Urothelium cell line (cell line): Measurements from ENCODE around the gene GPR107.
"Not testable (repeated sequence)": the region's sequence is repeated elsewhere in the genome, so short reads cannot be mapped to it uniquely, and the experiment has no call there.

Experiments
- DNase-seq: peaks from one replicate; pipeline ENCODE4 v3.0.0; 2011; ENCODE audit warnings: low spot score, mixed read lengths
- FAIRE-seq: peaks from 2 replicates; lab custom pipeline; 2011; peaks lifted over from hg19 to GRCh38; lab: Jason Lieb, UNC

Gene GPR107

GRCh38 chr9:130053504-130054324 lies at the start of gene GPR107:
Gene GPR107 (plus strand): TSS chr9:130053906. CDS start chr9:130053933, 27 bp downstream.
- DNase-seq, result peak; percentile 93
- no peak for FAIRE-seq

- FAIRE-seq, result no peak
- DNase-seq, result no peak
Observed at GRCh38 chr9:130003943-130004552, 49.7 kb upstream of the GPR107 start.

- not testable (repeated sequence) for DNase-seq, FAIRE-seq
Observed at GRCh38 chr9:130006952-130007351, 46.8 kb upstream of the GPR107 start.

GRCh38 chr9:130008538-130008937 lies 45.2 kb upstream of the GPR107 start:
- DNase-seq (no peak), FAIRE-seq (no peak)

GRCh38 chr9:130009546-130009945 lies 44.2 kb upstream of the GPR107 start:
- not testable (repeated sequence) for DNase-seq, FAIRE-seq

- DNase-seq, result no peak
- no peak for FAIRE-seq
Observed at GRCh38 chr9:130010151-130010988, 43.3 kb upstream of the GPR107 start.

GRCh38 chr9:130013326-130013725 lies 40.4 kb upstream of the GPR107 start:
- FAIRE-seq (no peak), DNase-seq (no peak)

GRCh38 chr9:130015353-130016019 lies 38.2 kb upstream of the GPR107 start:
- no peak for DNase-seq
- FAIRE-seq, result no peak

GRCh38 chr9:130017076-130017475 lies 36.6 kb upstream of the GPR107 start:
- FAIRE-seq, result no peak
- no peak for DNase-seq

- DNase-seq, result not testable (repeated sequence)
Observed at GRCh38 chr9:130017510-130017909, 36.2 kb upstream of the GPR107 start.

GRCh38 chr9:130018265-130018664 lies 35.4 kb upstream of the GPR107 start:
- FAIRE-seq (no peak), DNase-seq (no peak)

More at GRCh38 chr9:130017510-130017909, 36.2 kb upstream of the GPR107 start:
- FAIRE-seq, result not testable (repeated sequence)

GRCh38 chr9:130020618-130021017 lies 33.1 kb upstream of the GPR107 start:
- DNase-seq, result no peak
- no peak for FAIRE-seq

- DNase-seq (no peak), FAIRE-seq (no peak)
Observed at GRCh38 chr9:130021123-130021522, 32.6 kb upstream of the GPR107 start.

GRCh38 chr9:130021842-130022241 lies 31.9 kb upstream of the GPR107 start:
- FAIRE-seq, DNase-seq: not testable (repeated sequence)

GRCh38 chr9:130022566-130023143 lies 31.1 kb upstream of the GPR107 start:
- DNase-seq (no peak), FAIRE-seq (no peak)

GRCh38 chr9:130023144-130023787 lies 30.4 kb upstream of the GPR107 start:
- FAIRE-seq, result no peak
- DNase-seq, result no peak

- no peak for DNase-seq
- FAIRE-seq, result no peak
Observed at GRCh38 chr9:130023994-130024596, 29.6 kb upstream of the GPR107 start.

- no peak for FAIRE-seq
- DNase-seq, result no peak
Observed at GRCh38 chr9:130024597-130024994, 29.1 kb upstream of the GPR107 start.

- FAIRE-seq, result no peak
Observed at GRCh38 chr9:130026583-130027340, 26.9 kb upstream of the GPR107 start.

More at GRCh38 chr9:130026583-130027340, 26.9 kb upstream of the GPR107 start:
- DNase-seq, result no peak
